ENCODE results near the gene DIAPH1. TPM values are rescaled to one million over a fixed set of nuclear protein-coding genes. Genes with fewer than 3 reads are reported as not detected.

Gene DIAPH1
- polyA plus RNA-seq, 1 experiment, result 27.1 TPM

- H3K27me3 ChIP-seq (ENCODE audit: control insufficient read depth, insufficient read depth, low read length), result no peaks in the 10 kb centered on the region
- no peaks in the 10 kb centered on the region; the same call in 1 of the 2 replicates for H3K9me3 ChIP-seq (ENCODE audit: control insufficient read depth, insufficient read depth, low read length)
- ChIA-PET POLR2A (interaction anchor here (0.6 to 3.1 kb wide), 8 partner anchors 16 to 333 kb away, joined by 3 to 28 read pairs (median 8); partner anchors contain the start of genes DIAPH1, FCHSD1 and RNF14), CTCF (interaction anchor here (0.6 to 11.5 kb wide), 7 partner anchors 16 to 340 kb away, joined by 4 to 175 read pairs (median 5); partner anchors contain the start of gene DIAPH1)
- H3K4me3 ChIP-seq (ENCODE audit: low read depth, low read length), result peak overlapping the region; percentile 77
- TF ChIP-seq CTCF (IDR thresholded peaks at IDR 0.05; ENCODE audit: low read depth, low read length), result no peak
- no peak for DNase-seq (ENCODE audit: low read depth, low spot score)
- H3K27ac ChIP-seq (ENCODE audit: low read depth, low read length), result no peak overlapping the region
These were observed 16.8 kb upstream of the DIAPH1 start for GRCh38 chr5:141635646-141636045.

- TF ChIP-seq CTCF (IDR thresholded peaks at IDR 0.05; ENCODE audit: low read depth, low read length), result no peak
- H3K9me3 ChIP-seq (ENCODE audit: control insufficient read depth, insufficient read depth, low read length), result no peaks in the 10 kb centered on the region; the same call in 1 of the 2 replicates
- DNase-seq (ENCODE audit: low read depth, low spot score), result no peak
- H3K27me3 ChIP-seq (ENCODE audit: control insufficient read depth, insufficient read depth, low read length), result no peaks in the 10 kb centered on the region
- CTCF ChIA-PET, result interaction anchor here (1.2 to 11.5 kb wide), 3 partner anchors 15 to 42 kb away, joined by 5 to 175 read pairs (median 52); partner anchors contain the start of gene DIAPH1
- no peak overlapping the region for H3K4me3 ChIP-seq (ENCODE audit: low read depth, low read length)
- no peak overlapping the region for H3K27ac ChIP-seq (ENCODE audit: low read depth, low read length)
- POLR2A ChIA-PET, result interaction anchor here (1.0 kb wide), 1 partner anchor 16 kb away, joined by 6 read pairs; the partner anchor contains the start of gene DIAPH1
These were observed 15.9 kb upstream of the DIAPH1 start for GRCh38 chr5:141634720-141635119.

GRCh38 chr5:141633871-141634561, 15.2 kb upstream of the DIAPH1 start:
- Histone ChIP-seq H3K27me3 (ENCODE audit: control insufficient read depth, insufficient read depth, low read length) (no peaks in the 10 kb centered on the region), H3K4me3 (ENCODE audit: low read depth, low read length) (no peak overlapping the region), H3K27ac (ENCODE audit: low read depth, low read length) (no peak overlapping the region), H3K9me3 (ENCODE audit: control insufficient read depth, insufficient read depth, low read length) (no peaks in the 10 kb centered on the region; the same call in 1 of the 2 replicates)
- POLR2A ChIA-PET, result interaction anchor here (1.0 kb wide), 1 partner anchor 15 kb away, joined by 6 read pairs; the partner anchor contains the start of gene DIAPH1
- TF ChIP-seq CTCF (IDR thresholded peaks at IDR 0.05; ENCODE audit: low read depth, low read length), result no peak
- no peak for DNase-seq (ENCODE audit: low read depth, low spot score)
- CTCF ChIA-PET, result interaction anchor here (0.6 to 11.5 kb wide), 6 partner anchors 9 to 70 kb away, joined by 3 to 175 read pairs (median 4); partner anchors contain the start of gene DIAPH1

GRCh38 chr5:141632650-141633049, 13.8 kb upstream of the DIAPH1 start:
- no peaks in the 10 kb centered on the region; the same call in 1 of the 2 replicates for H3K9me3 ChIP-seq (ENCODE audit: control insufficient read depth, insufficient read depth, low read length)
- no peaks in the 10 kb centered on the region for H3K27me3 ChIP-seq (ENCODE audit: control insufficient read depth, insufficient read depth, low read length)
- no peak for TF ChIP-seq CTCF (IDR thresholded peaks at IDR 0.05; ENCODE audit: low read depth, low read length)
- no peak overlapping the region for H3K27ac ChIP-seq (ENCODE audit: low read depth, low read length)
- CTCF ChIA-PET, result interaction anchor here (0.6 to 11.5 kb wide), 4 partner anchors 13 to 69 kb away, joined by 3 to 175 read pairs (median 28); partner anchors contain the start of gene DIAPH1
- DNase-seq (ENCODE audit: low read depth, low spot score), result no peak
- POLR2A ChIA-PET, result interaction anchor here (1.1 kb wide), 1 partner anchor 567 kb away, joined by 3 read pairs; no protein-coding TSS in a partner anchor
- no peak overlapping the region for H3K4me3 ChIP-seq (ENCODE audit: low read depth, low read length)

Data from AG04450 (cell line).